Right lobe of liver (tissue), 6 donors: ENCODE results near the gene KIZ. TPM values are rescaled to one million over a fixed set of nuclear protein-coding genes. Genes with fewer than 3 reads are reported as not detected.

Experiments
- ATAC-seq, 4 donors: fragments of 200-7000 bp; cut with Tn5 transposase; one replicate each; pipeline ENCODE4 v1.9.1; 2020; ENCODE audit warnings: mild to moderate bottlenecking in 4 of 4, moderate library complexity in 4 of 4
- DNase-seq, 3 donors: peaks; one replicate each; pipeline ENCODE4 v3.0.0-alpha.2; 2020
- H3K27ac ChIP-seq, 3 donors: fragments of 200-600 bp; one replicate each; pipeline ENCODE4 v1.8.0; 2022
- H3K27me3 ChIP-seq, 2 donors: fragments of 200-600 bp; one replicate each; pipeline ENCODE4 v1.8.0; 2022
- H3K36me3 ChIP-seq, 4 donors: fragments of 200-600 bp; sonication (generic) in 1 of 4; one replicate each; pipeline versions ENCODE4 v1.5.1 to v1.8.0; 2017 to 2022; ENCODE audit warnings: control low read depth in 1 of 4
- H3K4me1 ChIP-seq, 4 donors: fragments of 200-600 bp; sonication (generic) in 1 of 4; one replicate each; pipeline versions ENCODE4 v1.5.1 to v1.8.0; 2017 to 2022; ENCODE audit warnings: control low read depth in 1 of 4
- H3K4me3 ChIP-seq, 3 donors: fragments of 200-600 bp; one replicate each; pipeline ENCODE4 v1.8.0; 2022
- H3K9me3 ChIP-seq, 4 donors: fragments of 200-600 bp; sonication (generic) in 1 of 4; one replicate each; pipeline versions ENCODE4 v1.5.1 to v1.8.0; 2017 to 2022; ENCODE audit warnings: control low read depth in 1 of 4
- CTCF ChIP-seq, 4 donors: fragments of 200-600 bp in 3 of 4; fragments of 450-650 bp in 1 of 4; IDR thresholded peaks; one replicate each; pipeline versions ENCODE4 v1.5.1 to v1.8.0; 2016 to 2022; ENCODE audit warnings: antibody characterized with exemption in 4 of 4, mild to moderate bottlenecking in 2 of 4
- POLR2A ChIP-seq: fragments of 450-650 bp; IDR thresholded peaks from one replicate; pipeline ENCODE4 v1.6.1; 2017; ENCODE audit warnings: antibody characterized with exemption, mild to moderate bottlenecking
- WGBS: methylation state at CpG from one replicate; pipeline ENCODE4 v1.1.6; 2018; ENCODE audit warnings: low coverage, low lambda C conversion rate; ENCODE audit not compliant: insufficient coverage; ENCODE audit errors: missing lambda C conversion rate; 5-methylcytosine and 5-hydroxymethylcytosine counted together
- intact Hi-C, 2 donors: fragments of 100-400 bp; cut with DNase I; formaldehyde crosslinking; loops; one replicate each; pipeline versions ENCODE4 v1.11.2 to v1.14.1; 2022
- total RNA-seq, 6 experiments: library from RNA; depleted of rRNA in 2 of 6; stranded (reverse); fragments of >200 nt in 2 of 6; fragmentation: NEBNext Ultra II Directional in 3 of 6; extraction: Animal tissue kit (Norgen Biotek cat#: 25700) in 3 of 6; gene quantifications; one replicate each; pipeline versions ENCODE4 v1.1.0 to v1.2.4, GENCODE V29; 2016 to 2023
- donor health status: DM: no; HTN: yes; CAD: no.
- donor health status: DM: no; HTN: no; CAD: no.
- donor health status: DM: no; HTN: no; CAD: no.
- donor health status: DM: no; HTN: yes; CAD: no.
- donor health status: DM: no; HTN: yes; CAD: no.

Gene KIZ
- total RNA-seq, 6 experiments from 2014 or later = 5.1 to 11.5 (median 7.4) TPM

GRCh38 chr20:21258411-21258810 is 132.5 kb downstream of the KIZ start:
- 96% methylated on average over 4 of the region's 6 CpGs for WGBS
- no peak for ATAC-seq
- intact Hi-C loops = no loop called here
- no peak for DNase-seq
- TF ChIP-seq CTCF (IDR thresholded peaks at IDR 0.05) = no peak
- Histone ChIP-seq H3K36me3 (no peaks in the 10 kb centered on the region), H3K4me1 (no peaks in the 10 kb centered on the region), H3K4me3 (no peak overlapping the region), H3K27me3 (no peaks in the 10 kb centered on the region), H3K27ac (no peak overlapping the region), H3K9me3 (no peaks in the 10 kb centered on the region)

GRCh38 chr20:21259346-21259745 is 133.5 kb downstream of the KIZ start:
- intact Hi-C loops = no loop called here
- Histone ChIP-seq H3K27ac (no peak overlapping the region), H3K4me3 (no peak overlapping the region), H3K4me1 (no peaks in the 10 kb centered on the region), H3K9me3 (no peaks in the 10 kb centered on the region), H3K36me3 (no peaks in the 10 kb centered on the region), H3K27me3 (no peaks in the 10 kb centered on the region)
- no peak for ATAC-seq
- TF ChIP-seq POLR2A = no peak
- TF ChIP-seq CTCF (IDR thresholded peaks at IDR 0.05) = no peak
- DNase-seq = no peak
- WGBS = 70% methylated on average over 4 of the region's 8 CpGs

GRCh38 chr20:21262812-21263211 is 136.9 kb downstream of the KIZ start:
- Histone ChIP-seq H3K27me3 (no peaks in the 10 kb centered on the region), H3K9me3 (no peaks in the 10 kb centered on the region), H3K27ac (no peak overlapping the region), H3K4me1 (no peaks in the 10 kb centered on the region), H3K36me3 (no peaks in the 10 kb centered on the region), H3K4me3 (no peak overlapping the region)
- intact Hi-C loops = no loop called here
- ATAC-seq = no peak
- WGBS = 60% methylated on average over 1 of the region's 2 CpGs
- TF ChIP-seq POLR2A = no peak
- no peak for TF ChIP-seq CTCF (IDR thresholded peaks at IDR 0.05)
- DNase-seq = no peak

- H3K9me3 ChIP-seq = no peaks in the 10 kb centered on the region
- no peak overlapping the region for H3K27ac ChIP-seq
- TF ChIP-seq CTCF (IDR thresholded peaks at IDR 0.05) = no peak
- no peak for TF ChIP-seq POLR2A
- ATAC-seq (no peak), DNase-seq (no peak)
- WGBS = 43% methylated on average over 6 of the region's 15 CpGs
- H3K27me3 ChIP-seq = no peaks in the 10 kb centered on the region
- no peaks in the 10 kb centered on the region for H3K36me3 ChIP-seq
- no peak overlapping the region for H3K4me3 ChIP-seq
- intact Hi-C loops = no loop called here
- no peaks in the 10 kb centered on the region for H3K4me1 ChIP-seq
These were observed 139.6 kb downstream of the KIZ start for GRCh38 chr20:21265261-21266190.
